Activated T-cell treated with anti-CD3 and anti-CD28 coated beads for 1 hour (primary cell): ENCODE data around the gene NEIL3.

Source experiments
- DNase-seq: peaks from one replicate; pipeline ENCODE4 v3.0.0-alpha.2; 2020; ENCODE audit warnings: low read depth

Gene NEIL3, protein sequence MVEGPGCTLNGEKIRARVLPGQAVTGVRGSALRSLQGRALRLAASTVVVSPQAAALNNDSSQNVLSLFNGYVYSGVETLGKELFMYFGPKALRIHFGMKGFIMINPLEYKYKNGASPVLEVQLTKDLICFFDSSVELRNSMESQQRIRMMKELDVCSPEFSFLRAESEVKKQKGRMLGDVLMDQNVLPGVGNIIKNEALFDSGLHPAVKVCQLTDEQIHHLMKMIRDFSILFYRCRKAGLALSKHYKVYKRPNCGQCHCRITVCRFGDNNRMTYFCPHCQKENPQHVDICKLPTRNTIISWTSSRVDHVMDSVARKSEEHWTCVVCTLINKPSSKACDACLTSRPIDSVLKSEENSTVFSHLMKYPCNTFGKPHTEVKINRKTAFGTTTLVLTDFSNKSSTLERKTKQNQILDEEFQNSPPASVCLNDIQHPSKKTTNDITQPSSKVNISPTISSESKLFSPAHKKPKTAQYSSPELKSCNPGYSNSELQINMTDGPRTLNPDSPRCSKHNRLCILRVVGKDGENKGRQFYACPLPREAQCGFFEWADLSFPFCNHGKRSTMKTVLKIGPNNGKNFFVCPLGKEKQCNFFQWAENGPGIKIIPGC

DNA sequence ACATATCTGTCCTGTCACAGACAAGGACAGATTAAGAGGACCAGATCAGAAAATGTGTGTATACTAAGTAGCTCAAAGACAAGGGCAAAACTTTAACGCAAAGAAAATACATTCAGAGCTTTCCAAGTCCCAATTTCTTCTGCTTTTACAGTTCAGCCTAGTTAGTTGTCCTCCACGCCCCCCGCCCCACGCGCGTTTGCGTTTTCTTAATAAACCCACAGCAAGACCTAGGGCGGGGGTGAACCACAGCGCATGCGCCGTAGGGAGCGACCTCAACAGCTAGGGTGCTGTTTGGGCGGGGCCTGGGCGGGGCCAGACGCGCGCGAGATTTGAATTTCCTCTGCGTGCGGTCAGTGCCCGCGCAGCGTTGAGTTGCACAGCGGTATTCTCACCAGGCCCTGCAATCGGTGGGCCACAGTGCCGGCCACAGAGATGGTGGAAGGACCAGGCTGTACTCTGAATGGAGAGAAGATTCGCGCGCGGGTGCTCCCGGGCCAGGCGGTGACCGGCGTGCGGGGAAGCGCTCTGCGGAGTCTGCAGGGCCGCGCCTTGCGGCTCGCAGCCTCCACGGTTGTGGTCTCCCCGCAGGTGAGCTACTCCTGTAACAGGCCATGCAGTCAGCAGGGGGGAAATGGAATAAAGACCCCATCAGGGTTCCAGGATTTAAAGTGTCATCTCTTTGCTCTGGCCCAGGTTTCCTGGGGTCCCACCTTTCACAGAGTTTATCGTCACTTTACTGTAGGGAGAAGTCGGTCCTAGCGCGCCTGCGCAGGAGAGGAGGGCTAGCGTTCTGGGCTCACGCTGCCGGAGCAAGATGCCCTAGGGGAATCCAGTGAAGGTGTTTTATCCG, at the start of gene NEIL3:
Gene NEIL3 (plus strand): TSS at position 353 of the 850 bp plus-strand sequence. CDS start 80 bp downstream, at position 433.
- peak; percentile 97 for DNase-seq

DNA sequence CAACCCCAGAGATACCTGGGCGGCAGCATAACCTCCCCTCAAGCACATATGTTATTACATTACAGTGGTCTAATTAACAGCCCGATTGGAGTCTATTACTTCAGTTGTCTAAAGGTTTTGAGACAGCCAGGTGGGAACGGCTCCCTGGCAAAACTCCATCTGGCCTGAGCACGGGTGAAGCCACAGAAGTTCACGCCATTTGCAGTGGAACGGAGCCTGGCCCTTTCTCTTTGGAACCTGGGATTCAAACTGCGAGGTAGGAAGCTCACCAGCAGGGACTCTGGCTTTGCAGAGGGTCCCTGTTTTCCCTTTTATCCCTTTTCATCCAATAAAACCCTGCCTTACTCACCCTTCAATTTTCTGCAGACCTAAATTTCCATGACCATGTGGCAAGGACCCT, 45.9 kb upstream of the NEIL3 start:
- no peak for DNase-seq

DNA sequence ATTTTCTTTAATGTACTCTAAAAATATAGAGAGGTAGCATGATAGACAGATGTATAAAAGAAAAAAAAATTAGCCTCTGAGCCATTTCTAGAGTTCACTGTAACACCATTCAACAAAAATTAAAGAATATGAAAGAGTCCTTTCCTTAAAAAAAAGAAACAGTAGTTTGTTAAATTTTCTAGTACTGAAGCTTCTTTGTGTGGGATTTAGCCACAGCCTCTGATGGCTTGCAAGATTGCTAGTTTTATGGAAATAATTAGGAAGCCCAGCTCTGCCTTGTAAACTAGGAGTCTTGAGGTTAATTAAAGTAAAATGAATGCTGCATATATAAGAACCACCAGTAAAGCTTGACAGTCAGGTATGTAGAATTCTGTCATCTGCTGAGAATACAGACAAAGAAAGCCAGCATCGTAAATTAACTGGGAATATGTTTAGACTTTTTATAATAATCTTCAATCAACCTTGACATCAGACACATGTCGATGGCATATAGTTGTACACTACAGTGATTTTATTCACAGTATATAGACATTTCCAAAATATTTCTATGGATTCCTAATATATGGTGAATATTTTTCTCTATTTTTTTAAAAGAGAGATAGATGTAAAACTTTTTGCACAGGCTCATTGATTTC, 44.8 kb upstream of the NEIL3 start:
- DNase-seq, result no peak

DNA sequence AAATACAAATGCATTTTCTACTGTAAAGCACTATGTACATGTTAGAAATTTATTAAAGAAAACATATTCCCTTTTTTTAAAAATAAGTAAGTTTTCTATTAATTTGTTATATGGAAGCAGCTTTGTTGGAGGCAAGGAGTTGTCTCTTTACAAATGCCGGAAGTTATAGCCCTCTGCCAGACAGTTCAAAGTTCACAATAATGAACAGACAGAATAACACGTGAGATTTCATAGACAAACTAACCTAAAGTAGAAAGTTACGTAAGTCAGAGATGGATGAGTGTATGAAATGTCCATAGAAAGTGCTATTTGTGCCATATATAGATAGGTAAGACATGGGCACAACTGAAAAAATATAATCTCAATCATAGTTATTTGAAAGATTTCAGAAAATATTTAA, 43.9 kb upstream of the NEIL3 start:
- DNase-seq, result no peak

DNA sequence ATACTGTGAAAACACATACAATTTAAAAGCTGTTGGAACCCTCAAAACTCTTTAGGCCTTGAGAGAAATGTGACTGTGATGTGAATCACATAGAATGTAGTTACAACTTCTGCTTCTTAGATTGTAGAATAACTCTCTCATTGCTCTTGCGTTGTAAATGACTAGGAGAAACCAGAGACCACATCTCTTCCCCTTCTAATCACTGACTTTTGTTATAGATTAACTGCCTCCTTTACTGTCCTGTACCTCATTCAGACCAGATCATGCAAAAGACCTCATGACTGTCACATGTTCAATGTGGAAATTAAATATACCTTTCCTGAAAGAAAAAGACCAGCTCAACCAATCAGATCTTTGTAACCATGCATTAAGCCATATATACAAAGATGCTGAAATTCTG, 43.2 kb upstream of the NEIL3 start:
- DNase-seq, result no peak

DNA sequence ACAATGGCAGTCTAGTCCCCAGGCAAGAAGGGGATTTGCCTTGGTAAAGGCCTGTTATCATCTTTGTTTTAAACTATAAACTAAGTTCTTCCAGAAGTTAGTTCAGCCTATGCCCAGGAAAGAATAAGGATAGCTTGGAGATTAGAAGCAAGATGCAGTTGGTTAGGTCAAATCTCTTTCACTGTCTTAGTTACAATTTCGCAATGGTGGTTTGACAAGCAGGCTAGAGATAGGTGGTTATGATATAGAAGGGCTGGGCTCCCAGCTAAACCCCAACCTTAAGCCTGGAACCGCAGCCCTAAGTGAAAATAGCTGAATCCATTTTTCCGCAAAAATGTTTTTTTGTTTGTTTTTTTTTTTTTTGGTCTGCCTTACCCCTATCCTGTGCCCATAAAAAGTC, 41.8 kb upstream of the NEIL3 start:
- DNase-seq, result no peak

DNA sequence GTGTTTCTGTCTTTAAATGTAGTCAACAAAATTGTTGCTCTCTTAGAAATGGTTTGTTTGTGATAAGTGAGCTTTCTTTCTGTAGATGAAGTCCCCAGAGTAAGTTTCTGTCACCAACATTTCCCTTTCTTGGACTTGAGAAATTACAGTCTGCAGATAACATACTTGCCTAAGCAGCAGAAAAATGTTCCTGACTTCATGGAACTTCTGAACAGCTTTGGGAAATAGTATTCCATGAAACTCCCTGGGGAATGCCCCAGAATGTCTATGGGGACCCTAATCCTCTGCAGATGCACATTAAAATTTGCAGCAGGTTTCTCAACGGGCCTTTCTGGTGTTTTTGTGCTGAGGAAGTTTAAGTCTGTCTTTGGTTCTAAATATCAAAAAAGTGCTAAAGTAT, 38.6 kb upstream of the NEIL3 start:
- no peak for DNase-seq

DNA sequence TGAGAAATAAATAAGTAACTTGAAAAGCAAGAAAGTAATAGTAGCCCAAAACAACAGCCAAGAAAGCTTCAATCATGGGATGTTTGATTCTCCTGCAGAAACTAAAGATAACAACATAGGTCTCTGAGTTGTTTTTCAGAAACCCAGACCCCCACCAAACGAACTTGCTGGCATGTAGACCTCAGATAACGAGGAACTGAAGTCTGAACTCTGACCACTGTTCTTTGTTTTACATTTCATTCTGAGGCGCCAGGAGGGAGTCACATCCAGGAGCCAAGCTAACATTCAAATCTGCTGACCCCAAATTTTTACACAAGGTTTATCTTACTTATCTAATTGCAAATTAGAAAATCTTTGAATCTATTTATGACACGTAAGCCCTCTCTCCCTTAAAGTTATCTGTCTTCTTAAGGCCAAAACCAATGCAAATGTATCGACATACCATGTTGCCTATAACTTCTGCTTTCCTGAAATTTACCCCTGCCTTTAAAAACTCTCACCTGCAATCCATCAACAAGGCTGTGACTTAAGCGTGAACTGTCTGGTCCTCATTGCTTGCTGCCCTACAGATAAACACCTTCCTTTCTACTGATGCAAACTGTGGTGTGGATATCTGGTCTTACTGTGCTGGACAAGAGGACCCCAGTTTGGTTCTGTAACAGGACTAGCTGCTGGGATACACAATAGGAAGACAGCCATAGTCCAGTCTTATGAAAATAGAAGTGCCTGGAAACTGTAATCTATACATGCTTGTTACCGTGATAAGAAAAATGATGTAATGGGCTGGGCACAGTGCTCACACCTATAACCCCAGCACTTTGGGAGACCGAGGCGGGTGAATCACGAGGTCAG, 37.5 kb upstream of the NEIL3 start:
- no peak for DNase-seq

DNA sequence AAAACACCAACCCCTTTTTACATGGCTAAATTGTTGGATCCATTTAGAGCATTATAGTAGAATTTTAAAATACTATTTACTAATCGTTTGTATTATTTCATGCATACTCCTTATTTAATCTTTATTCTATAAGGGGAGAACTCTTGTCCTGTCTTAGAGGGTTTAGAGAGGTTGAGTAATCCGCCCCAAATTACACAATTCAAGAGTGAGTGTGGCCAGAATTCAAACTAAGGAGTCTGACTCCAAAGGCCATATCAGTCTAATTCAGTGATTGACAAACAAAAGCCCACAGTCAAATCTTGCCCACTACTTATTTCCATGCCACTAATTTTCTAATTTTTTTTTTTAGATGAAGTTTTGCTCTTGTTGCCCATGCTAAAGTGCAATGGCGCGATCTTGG, 33.7 kb upstream of the NEIL3 start:
- no peak for DNase-seq

DNA sequence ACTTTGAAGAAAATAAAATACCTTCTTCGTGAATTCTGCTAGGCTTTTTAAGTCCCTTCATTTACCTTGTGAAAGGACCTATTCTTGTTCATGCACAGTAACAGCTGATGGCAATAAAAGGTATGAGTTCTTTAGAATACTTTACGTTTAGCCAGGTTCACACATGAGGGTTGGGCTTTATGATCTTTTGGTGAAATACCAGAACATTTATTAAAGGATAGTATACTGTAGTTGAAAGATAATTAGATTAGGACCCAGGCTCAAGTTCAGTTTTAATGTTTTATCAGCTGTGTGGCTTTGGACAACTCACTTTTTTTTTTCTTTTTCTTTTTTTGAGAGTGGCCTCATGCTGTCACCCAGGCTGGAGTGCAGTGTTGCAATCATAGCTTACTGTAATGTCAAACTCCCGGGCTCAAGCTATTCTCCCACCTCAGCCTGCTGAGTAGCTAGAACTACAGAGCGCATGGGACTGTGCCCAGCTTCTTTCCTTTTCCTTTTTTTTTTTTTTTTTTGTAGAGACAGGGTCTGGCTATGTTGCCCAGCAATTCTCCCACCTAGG, 28.2 kb upstream of the NEIL3 start:
- no peak for DNase-seq

DNA sequence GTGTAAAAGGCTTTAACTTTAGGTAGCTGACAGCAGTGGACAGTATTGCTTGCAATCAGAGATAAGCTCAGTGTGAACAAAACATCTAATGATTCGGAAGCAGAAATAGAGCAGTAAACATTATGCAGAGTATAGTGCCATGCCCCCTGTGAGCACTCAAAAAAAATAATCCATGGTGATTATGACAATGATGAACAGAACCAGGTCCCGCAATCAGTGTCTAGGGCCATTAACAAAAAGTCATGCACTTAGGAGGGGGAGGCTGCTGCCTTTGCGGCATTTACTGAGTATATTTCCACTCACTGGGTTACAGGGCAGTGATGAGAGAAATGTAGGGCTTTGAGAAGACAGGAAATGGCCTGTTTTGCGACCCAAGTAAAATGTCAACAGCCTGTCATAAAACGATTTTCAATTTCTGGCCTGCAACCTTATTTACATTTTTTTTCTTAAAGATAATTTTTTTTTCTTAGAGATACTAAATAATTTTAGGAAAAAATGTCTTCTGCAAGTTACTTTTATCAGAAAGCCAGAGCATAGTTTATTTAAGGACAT, 27.3 kb upstream of the NEIL3 start:
- no peak for DNase-seq

DNA sequence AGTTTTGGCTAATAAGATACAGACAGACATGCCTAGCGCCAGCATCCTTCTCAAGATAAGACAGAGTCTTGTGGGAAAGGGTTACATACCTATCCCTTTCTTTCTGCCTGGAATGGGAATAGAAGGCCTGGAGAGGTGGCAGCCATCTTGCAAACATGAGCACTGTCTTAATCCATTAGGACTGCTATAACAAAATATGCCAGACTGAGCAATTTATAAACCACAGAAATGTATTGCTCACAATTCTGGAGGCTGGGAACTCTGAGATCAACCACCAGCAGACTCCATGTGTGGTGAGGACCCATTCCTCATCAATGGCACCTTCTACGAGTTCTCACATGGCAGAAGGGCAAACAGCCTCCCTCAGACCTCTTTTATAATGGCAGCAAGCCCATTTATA, 26.5 kb upstream of the NEIL3 start:
- DNase-seq, result no peak

DNA sequence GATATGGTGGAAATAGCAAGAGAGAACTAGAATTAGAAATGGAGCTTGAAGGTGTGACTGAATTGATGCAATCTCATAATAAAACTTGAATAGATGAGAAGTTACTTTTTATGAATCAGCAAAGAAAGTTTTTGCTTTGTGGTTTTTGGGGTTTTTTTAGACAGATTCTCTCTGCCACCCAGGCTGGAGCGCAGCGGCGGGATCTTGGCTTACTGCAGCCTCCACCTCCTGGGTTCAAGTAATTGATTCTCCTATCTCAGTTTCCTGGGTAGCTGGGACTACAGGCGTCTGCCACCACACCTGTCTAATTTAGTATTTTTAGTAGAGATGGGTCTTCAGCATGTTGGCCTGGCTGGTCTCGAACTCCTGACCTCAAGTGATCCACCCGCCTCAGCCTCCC, 23.7 kb upstream of the NEIL3 start:
- DNase-seq, result no peak

DNA sequence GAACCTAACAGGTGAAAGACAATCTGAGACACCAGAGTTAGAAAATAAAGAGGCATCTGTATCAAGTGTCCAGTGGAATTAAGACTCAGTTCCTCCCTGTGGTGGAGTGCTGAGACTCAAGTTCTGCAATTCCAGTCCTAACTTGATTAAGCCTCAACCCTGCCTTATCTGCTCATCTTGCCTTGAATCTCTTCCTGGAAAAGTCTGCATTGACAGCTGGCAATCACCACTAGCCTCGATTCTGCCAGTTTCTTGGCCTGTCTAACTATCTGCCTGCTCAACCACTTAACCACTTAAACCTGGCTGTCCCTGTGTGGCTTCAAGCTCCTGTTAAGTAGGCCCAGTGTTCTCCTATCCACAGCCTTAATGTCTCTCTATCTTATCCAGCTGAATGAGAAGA, 22.4 kb upstream of the NEIL3 start:
- DNase-seq, result no peak

DNA sequence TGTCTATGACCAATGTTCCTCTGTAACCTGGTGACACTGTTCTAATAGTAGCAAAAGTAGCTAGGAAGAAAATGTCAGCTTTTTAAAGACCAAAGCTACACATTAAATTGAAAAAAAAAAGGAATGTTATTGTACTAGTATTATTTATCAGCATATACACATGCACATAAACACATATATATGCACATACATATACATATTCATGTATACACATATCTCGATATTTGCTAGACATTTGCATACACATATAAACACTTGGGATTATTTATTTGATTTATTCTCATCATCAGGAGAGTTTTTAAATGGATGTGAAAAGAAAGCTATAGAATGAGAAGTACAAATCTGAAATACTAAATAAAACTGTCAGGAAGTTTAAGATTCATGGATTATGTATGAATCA, 21.3 kb upstream of the NEIL3 start:
- DNase-seq, result no peak

DNA sequence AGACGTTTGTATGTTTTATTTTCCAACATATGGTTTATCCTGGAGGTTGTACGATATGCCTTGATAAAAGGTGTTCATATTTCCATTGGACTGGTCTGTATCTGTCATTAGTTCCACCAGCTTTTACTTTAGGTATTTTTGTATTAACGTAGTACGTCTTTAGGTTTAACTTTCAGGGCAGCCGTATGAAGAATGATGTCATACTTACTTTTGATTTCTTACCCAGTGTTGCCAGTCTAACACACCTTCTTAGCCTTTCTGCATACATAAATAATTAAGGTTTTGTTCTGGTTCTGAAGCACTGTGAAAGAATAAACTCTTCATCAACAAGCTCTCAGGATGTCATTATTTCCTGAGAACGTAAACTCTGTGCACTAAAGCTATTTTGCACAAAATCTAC, 18.9 kb upstream of the NEIL3 start:
- no peak for DNase-seq

DNA sequence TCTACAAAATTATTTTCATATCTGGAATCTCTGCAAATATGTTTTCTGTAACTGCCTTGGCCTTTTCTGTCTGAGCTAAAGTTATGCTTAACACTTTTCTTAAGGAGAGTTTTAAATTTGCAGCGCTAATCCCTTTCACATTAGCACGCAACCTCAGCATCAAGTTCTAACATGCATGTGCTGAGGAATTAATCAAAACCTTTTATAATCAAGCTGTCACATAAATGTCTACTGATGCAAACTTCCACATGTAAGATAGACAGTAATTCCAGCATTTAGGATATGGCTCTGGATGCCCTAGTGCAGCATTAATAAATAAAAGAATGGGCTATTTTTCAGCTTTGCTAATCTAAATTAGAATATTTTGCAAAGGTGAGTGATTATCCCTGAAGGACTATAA, 17.5 kb upstream of the NEIL3 start:
- DNase-seq, result no peak

DNA sequence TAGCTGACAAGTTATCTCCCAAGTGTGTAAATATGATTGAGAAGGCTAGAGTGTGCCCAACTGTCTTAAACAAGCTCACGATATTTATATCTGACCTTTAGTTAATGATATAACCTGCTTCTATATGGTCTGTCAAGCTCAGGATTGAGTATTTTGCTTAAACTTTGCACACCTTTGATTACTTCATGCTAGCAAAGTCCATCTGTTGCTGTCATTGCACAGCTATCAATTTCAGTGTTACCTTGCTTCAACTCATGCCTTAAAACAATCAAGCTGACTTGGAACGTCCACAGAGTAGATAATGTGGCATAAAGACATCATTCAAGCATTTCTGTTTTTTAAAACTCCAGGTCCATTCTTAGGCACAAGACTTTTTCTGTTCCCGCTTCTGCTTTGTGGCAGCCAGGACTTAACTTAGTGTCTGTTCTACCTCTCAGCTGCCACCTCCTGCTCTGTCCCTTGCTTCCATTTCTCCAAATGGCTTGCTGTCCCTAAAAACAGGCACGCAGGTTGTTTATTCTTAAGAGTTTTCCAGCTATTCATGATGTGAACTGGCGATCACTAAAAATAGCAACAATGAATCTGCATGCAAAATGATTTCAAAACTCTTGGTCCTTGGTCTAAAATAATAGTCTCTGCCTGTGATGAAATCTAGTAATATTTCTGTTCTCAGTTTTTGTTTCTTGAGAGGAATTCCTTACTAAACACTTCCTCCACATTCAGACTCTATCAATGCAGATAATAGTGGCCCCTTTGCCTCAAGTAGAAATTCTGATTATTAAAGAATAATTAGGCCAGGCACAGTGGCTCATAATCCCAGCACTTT, 16.3 kb upstream of the NEIL3 start:
- DNase-seq, result no peak

DNA sequence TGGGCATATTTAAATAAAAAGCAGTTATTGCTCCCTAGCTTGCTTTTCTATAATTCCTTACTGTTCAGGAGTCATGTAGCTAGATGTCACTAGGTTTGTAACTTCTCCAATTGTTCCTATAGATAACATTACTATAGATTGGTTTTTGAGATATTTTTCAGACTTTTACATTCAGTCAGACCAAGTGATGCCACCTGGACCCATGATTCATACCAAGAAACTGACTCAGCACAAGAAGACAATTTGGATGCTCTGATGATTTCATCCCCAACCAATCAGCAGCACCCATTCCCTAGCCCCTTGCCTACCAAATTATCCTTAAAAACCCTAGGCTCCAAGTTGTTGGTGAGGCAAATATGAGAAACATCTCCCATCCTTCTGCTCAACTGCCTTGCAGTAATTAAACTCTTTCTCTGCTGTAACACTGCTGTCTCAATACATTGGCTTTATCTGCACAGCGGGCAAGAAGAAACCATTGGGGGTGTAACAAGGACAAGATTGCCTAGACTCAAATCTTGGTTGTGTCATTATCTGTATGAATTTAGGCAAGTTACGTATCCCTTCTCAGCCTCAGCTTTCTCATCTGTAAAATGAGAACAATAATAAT, 11.8 kb upstream of the NEIL3 start:
- DNase-seq, result no peak
